Anterior cingulate cortex (tissue), 58 donors: ENCODE results near the gene HSP90AB1.

Source experiments
- DNase-seq, 58 donors: peaks; one replicate each; lab custom pipeline; 2025; lab: John Stamatoyannopoulos, UW

HSP90AB1 gene

DNA sequence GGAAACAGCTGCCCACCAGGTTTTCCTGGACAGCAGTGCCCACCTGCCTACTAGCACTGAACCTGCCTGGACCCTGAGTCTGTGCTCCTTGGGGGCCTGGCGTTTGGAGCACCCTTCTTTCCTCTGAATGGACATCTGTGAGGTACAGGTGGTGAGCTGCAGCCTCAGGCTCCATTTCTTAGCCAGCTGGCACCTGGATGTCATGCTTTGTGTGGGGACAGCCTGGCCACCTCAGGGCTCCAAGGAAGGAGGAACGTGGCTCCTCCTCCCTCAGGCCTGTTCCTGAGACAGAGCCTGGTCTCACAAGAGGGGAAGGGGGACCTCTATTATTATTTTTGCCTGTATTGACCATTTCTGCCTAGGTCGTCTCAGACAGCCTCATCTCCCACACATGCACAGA, 31.4 kb downstream of the HSP90AB1 start:
- DNase-seq: no peak

DNA sequence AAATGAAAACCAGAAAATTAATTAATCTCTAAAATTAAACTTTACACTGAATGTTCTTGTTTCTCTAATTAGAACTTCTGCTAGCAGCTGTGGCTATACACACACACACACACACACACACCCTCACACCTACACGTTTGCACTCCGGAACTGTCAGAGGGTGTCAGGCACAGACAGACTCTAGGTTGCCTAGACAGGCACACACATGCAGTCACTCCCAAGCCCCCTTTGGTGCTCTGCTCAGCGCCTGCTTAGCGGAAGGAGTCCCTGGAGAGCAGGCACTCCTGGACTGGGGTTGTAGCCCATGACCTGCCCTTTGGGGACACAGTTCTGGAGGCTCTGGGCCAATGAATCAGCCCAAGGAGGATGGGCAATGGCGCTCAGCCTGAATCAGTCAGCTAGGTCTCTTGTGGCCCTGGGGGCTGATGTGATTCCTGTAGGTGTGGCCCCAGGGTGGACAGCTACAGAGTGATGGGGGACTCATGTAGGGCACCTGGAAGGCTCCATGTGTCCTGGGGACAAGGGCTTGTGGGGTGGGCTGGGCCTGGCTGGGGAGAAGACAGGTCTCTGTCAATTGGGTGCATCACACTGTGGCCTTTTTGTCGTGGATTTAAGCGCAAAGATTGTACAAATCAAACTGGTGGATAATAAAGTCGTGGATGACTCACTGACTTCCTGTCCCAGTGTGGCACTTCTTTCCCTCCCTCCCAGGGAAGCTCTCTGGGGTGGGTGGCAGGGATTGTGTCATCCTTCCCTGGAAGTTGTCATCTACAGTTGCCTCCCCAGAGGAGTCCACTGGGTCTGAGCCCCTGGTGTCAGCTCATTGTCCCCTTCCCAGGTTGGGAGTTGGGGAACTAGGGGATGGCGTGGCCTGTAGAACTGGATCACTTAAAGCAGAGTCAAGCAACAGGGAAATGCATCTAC, 32.1 kb downstream of the HSP90AB1 start:
- DNase-seq: peak in 9 of 58 donors; percentile 13 to 51 (median 36)

DNA sequence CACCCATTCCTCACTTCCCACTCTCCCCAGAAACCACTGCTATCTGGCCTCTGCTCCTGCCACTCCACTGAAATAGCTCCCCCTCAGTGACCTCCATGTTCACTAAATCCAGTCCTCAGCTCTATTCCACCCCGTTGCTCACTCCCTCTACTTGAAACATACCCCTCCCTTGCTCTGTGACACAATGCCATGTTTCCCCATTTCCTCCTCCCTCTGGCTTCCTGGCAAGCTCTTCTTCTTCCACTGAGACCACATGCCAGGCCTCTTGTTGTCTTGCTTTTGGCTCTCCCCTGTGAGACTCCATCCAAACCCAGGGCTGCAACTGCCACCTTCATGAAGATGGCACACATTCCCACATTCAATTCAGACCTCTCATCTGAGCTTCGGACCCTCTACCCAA, 37.2 kb downstream of the HSP90AB1 start:
- peak in 21 of 58 donors; percentile 16 to 73 (median 40) for DNase-seq

DNA sequence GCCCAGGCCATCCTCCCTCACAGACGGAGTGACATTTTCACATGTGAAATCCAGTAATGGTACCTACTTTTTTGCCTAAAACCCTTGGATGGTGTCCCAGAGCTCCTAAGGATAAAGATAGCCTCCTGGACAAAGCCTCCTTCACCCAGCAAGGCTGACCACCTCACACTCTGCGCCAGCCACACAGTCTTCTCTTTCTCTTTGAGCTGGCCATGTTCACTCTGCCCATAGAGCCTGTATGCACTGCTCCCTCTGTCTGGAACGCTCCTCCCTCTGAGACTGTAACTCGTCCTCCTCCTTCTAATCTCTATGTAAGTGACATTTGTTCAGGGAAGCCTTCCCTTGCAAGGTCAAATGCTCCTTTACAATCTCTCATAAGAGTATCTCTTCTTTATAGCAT, 38.0 kb downstream of the HSP90AB1 start:
- DNase-seq: no peak

DNA sequence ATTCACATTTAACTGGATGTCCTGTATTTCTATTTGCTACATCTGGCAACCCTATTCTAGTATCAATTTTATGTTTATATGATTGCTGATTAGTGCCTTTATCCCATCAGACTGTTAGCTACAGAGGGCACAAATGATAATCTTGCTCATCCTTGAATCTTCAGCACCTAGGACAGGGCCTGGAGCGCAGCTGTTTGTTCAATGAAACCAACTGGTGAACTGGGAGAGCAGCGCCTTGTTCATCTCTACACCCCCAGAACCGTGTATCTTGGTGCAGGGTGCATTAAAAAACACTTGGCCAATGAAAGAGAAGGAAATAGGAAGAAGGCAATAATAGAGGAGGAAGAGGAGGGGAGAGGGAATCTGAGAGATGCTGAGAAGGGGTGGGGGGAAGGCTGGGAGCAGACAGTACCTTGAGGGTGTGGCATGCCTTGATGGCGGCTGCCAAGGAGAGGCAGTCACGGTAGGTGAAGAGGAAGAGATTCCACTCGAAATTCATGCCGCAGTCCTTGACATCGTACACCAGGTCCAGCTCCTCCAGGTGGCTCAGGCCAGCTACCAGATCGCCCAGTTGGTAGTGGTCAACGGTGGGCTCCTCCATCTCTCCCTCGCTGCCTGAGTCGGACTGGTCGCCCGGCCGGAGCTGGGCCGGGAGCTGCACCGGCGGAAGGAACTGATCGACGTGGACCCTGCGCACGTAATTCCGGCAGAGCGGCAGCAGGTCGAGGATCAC, 38.8 kb downstream of the HSP90AB1 start:
- DNase-seq: no peak

DNA sequence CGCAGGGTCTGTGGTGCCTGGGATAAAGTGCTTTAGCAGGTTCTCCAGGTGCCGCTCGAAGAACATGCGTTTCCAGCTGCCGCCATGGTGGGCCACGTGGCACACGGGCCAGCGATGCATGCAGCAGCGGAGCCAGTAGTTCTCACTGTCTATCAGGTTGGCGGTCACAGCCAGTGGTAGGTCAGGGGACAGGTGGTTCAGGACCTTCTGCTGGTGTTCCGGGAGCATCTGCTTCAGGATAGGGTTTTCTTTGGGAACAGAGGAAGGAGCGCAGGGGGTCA, 39.3 kb downstream of the HSP90AB1 start:
- no peak for DNase-seq

DNA sequence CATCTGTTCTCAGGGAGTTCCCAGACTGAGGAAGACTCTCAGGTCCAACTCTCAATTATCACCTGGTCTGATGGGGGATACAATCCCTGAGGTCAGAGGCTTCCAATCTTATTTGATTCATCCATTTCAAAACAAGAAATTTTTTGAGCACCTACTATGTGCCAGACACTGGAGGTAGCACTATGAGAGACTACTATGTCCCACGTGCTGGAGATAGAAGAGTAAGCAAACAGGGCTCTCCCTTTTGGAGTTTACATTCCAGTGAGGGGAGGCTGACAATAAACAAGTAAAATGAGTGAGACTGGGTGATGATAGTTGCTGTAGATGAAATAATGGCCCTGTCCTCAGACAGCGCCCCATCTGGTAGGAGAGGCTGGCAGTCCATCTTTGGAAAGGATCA, 39.8 kb downstream of the HSP90AB1 start:
- no peak for DNase-seq

DNA sequence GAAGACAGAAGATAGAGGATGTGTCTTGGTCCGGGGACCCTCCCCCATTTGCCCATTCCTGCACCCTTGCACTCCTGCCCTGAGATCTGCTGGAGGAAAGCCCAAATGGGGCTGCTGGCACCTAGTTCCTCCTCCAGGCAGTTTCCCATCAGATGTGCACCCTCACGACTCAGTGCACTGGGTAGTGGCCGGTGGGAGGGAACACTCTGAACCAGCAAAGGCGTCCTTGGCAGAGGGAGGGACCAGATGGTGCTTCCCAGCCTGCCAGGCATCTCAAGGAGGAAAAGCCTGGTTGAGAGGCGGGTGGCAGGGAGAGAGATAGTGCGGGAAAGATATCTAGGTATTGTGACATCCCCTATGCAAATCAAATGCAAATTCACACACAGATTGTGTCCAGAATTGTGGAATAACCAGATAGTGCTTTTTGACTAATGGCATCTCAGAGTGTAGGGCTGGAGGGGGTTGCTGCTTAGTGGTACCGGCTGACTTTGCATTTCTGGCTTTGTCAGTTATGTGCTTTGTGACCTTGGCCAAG, 42.9 kb downstream of the HSP90AB1 start:
- DNase-seq: peak in 45 of 58 donors; percentile 16 to 86 (median 56)

DNA sequence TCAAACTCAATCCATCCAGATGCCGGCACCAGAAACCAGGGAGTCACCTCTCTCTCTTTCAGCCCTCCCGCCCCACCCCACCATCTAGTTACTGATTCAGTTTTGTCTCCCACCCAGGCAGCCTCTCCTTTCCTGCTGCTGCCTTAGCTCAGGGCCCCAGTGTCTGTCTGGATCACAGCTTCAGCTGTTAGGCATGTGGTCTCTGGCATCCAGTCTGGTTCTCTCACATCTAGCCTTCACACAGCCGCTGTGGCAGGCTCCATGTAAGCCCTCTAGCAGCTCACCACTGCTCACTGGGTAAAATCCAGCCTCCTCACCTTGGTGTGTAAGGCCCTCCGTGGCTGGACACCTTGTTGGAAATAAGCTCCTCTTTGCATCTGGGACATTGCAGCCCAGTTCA, 44.9 kb downstream of the HSP90AB1 start:
- DNase-seq: no peak

DNA sequence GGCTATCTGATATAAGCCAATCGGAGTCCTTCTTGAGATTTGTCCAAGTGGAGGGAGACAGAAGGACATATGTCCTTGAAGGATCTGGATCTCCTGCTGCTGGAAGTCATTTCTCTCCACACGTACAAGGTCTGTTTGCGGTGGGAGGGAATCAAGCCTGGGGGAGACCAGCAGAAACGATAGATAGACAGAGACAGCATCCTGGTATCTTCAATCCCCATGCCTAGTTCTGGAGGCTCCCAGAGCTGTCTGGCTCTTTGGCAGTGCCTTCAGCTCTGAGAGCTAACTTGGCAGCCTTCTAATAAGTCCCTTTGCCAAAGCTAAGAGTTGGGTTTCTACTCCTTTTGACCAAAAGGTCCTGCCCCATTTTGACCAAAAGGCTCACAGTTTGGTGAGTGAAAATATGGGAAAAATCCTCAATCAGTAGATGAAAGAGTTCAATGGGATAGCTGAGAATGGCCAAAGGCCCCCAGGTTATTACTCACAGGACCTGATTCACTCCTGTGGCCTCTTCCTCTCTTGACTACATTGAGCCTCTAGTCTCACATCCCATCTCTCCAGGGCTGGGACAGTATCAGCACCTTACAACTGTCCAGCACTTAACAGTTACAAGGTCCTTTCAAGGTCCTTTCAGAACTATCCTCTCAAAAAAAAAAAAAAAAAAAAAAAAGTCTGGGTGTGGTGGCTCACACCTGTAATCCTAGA, 45.9 kb downstream of the HSP90AB1 start:
- DNase-seq: no peak

DNA sequence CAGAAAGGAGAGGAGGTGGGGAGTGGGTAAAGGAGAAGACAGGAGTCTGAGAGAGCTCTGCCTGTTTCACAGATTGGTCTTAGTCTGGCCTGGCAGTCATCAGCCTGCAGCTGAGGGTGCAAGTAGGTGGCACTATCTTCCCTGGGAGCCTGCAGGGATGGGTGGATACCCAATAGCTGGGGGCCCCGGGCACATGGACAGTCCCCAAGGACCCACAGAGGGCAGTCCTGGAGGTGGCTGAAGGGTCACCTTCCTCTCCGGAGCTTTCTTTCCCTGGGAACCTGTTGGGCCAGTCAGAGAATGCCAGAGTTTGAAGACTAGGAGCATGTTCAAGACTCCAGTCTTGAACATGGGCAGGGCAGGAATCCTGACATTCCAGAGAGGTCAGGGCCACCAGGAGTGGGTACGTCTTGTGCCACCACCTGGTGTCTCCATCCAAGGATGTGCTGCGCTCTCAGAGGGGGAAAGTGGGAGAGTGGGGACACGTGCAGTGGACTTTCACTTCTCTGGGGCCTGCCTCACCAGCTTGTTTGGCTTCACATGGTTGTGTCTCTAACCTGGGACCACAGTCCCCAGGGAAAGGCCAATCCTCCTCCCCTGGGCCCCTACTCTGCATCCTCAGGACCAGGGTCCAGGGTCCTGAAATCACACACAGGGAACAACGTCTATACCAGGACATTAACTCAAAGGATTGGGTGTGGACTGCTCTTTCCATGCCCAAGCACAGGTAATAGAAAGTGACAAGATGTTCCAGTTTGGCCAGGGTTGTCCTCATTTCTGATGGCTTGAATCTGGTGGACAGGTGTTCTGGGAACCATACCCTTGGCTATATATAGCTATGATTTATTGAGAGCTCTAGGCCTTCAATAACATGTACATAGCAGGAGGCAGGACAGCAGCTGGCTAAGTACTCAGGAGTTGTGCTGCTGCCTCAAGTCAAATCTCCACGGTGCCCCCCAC, 48.2 kb downstream of the HSP90AB1 start:
- DNase-seq: no peak

DNA sequence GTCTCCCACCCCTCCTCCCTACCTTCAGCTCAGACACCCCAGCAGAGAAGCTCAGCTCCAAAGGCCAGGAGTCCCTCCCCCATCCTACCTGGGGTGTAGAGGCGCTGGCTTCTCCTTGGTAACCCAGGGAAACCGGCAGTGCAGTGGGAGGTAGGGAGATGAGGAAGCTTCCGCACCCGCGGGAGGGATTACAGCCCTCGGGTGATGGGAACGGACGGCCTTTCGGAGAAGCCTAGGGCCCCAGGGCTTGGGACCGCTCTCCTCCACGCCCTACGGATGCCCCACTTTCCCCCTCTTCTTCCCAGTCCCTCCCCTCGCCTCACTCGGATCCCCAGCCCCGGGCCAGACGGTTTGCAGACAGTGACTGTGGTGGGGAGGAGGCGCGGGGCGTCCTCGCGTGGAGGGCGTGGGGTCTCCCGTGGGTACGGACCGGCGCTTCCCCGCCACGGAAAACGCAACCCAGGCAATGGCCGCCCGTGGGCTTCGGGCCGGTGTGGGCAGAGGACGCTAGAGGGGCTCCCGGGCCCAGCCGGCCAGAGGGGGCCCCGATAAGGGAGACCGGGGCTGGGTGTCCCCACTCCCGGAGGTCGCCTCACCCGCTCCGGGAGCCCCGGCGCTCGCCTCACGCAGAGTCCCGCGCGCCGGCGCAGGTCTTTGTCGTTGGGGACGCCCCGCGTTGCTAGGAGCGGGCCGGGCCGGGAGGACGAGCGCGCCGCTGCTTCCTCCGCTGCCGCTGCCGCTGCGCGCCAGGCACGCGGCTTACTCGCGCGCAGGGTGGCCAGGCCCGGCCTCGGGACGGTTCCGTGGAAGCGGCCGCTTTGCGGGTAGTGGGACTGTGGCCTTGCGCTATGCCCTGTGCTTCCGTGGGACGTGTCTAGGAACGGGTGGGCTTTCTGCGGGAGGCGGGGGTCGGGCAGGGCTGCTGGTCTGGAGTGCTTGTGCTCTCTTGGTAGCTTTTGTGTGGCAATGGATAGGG, 50.5 kb downstream of the HSP90AB1 start:
- peak in 34 of 58 donors; percentile 16 to 73 (median 40) for DNase-seq

DNA sequence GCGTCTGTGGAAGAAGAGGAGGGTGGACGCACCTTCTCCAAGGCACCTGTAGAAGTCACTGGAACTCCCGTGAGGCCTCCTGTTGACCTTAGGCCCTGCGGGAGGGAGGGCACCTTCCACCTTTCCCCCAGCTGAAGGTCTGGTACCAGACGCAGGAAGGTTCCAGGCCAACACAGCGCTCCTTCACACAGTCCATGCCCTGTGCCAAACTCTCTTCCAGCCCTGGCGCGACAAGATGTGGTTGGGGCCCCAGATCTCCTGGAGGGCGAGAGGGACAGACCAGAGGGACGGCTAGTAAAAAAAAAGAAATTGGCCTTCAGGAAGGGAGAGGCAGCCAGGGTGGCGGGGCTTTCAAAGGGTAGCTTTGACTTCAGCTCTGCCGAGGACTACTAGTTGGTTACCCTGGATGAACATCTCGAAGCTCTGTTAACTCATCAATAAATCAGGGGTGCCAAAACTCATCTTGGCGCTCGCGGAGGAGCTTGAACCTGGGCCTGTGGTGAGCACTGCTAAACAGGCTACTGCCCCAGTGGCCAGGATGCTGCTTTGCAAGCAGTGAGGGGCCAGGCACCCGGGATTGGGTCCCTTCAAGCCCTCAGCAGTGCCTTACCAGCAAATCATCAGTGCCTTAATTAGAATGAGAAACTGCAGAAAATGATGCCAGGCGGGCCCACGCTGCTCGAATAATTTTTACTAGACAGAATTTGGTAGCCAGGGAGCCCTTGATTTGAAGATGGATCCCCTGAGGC, 51.3 kb downstream of the HSP90AB1 start:
- DNase-seq: peak in 1 of 58 donors; percentile 34

DNA sequence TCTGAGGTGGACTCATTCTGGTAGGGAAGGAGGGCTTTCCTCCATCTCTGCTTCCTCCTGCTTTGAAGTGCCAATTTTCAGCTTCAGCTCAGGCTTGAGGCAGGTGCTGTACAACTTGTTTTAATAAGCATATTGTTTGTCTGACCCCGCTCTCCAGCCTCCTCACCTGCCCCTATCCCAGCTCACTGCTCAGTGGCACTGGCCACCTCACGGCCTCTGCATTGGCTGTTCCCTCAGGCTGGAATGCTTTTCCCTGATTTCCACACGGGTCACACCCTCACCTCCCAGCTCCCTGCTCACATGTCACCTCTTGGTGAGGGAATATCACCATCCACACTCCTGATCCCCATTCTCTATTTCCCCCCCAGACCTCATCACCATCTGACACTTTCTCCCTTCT, 52.0 kb downstream of the HSP90AB1 start:
- DNase-seq: no peak

DNA sequence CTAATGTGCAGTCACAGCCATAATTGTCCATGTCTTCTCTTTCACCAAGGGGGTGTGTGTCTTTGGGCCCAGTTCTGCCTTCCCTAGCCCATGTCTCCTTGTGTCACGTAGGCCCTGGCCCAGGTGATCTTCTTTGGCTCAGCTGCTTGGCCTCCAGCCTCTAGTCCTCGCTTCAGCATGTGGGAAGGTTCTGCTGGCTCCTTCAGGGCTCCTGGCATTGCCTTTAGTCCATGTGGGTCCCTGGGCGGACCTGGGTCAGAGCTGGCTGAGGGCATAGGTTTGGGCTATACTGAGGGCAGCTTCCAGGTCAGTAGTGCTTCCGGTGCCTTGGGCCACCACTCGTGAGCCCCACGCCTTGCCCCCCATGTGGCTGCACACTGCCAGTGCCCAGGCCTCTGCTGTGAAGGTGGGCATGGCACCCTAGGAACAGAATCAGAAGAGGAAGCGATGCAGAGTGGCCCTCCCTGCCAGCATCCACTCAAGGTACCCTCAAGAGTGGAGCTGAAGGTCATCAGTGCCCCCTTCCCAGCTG, 53.5 kb downstream of the HSP90AB1 start:
- no peak for DNase-seq

DNA sequence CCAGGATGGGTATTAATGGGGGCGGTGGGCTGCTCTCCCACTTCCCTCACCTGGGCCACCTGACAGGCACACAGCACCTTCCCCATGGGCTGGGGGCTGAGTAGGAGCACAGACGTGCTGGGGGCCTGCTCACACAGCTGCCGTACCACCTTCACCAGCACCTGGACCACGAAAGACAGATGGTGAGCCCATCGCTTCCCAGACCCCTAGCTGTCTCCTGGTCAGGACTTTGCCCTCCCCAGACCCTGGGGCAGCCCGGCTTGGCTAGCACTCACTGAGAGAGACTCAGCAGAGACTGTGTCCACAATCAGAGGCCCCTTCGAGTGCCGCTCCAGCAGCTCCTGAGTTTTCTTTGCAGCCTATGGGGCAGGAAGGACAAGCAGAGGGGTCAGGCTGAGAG, 54.2 kb downstream of the HSP90AB1 start:
- no peak for DNase-seq

DNA sequence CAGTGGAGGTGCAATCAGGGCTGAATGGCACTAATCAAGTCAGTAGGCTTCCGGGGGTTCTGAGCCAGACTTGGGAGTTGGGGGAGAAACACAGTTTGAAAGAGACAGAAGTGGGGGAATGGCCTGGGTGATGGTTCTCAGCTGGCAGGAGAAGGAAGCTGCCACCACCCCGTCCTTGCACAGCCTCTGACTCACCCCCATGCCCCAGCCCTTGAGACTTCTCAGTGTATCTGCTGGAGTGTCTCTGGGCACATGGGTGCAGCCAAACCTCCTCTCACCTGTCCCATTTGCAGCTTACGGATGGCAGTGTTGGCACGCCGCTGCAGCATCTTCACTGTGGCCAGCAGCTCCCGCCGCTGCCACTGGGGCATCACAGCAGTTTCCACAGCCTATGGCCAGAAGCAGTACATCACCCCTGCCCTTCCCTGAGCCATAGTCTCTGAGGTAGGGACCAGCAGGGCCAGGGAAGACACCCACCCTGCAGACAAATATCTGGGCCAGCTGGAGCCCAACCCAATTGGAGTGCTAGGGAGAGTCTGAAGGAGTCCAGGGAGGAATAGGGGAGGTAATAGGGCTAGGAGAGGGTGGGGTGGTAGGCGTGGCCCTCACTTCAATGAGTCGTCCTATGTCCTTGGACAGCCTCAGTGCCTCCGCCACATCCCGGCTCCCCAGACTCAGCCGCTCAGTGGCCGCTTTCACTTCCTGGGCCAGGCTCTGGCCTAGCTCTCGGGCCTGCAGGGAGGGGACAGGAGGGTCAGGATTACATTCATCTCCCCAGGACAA, 55.1 kb downstream of the HSP90AB1 start:
- DNase-seq: no peak
